ENCODE measurements around the gene MAP3K2. TPM values are rescaled to one million over a fixed set of nuclear protein-coding genes. Genes with fewer than 3 reads are reported as not detected.
A peak's percentile ranks its signal among the peaks of the same experiment; 100 is the strongest.

Gene MAP3K2
- total RNA-seq, 1 donor from 2014 or later = 62.2 TPM

DNA sequence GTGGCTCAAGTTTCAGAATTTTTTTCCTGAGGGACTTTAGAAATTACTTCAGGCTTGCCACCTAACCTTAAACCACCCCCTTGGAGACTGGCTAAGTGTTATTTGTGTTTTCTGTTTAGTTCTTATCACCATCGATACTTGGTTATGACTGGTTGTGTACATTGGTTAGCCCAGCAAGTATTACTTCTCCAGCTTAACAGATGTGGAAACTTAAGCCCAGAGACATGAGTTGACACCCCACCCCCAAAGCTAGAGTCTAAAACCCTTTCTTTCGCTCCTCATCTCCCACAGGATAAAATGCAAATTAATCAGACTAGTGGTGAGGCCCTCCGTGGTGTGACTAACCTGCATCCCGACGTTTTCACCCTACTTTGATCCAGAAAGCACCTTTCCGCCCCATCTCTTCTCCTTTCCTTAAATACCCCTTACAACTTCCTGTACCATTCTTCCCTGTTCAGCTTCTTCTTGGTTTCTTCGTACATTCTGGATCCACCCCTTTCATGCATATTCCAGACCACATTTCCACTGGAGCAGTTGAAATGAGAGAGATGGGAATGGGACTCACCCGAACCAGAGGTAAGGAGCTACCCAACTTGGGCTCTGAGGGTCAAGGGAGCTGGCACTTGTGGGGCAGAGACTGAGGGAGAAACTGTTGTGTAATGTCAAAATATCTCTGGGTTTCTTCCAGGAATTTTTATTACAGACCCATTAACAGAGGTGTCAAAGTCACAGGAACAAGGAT lies 819 bp upstream of the MAP3K2 start:
- Histone ChIP-seq H2AFZ (ENCODE audit: low read depth, low read length) (peak overlapping the region; percentile 75), H3K4me3 (ENCODE audit: insufficient read depth, low read depth, low read length) (peak overlapping the region; percentile 70), H3K79me2 (ENCODE audit: insufficient read depth, low read length) (peaks cover 36% of the 10 kb centered on the region), H3K27ac (ENCODE audit: low read depth, low read length) (peak overlapping the region; percentile 79), H3K4me2 (ENCODE audit: low read length) (peak overlapping the region; percentile 88), H3K9ac (ENCODE audit: low read length) (peak overlapping the region; percentile 86), H4K20me1 (ENCODE audit: insufficient read depth, low read length) (peaks cover 28% of the 10 kb centered on the region), H3K27me3 (ENCODE audit: insufficient read depth, low read length) (no peaks in the 10 kb centered on the region), H3K4me1 (ENCODE audit: insufficient read depth, low read length) (peaks cover 22% of the 10 kb centered on the region), H3K36me3 (ENCODE audit: insufficient read depth, low read length) (no peaks in the 10 kb centered on the region), H3K9me3 (ENCODE audit: insufficient read depth, low read depth, low read length) (no peaks in the 10 kb centered on the region)
- H3K4me3 Mint-ChIP-seq (ENCODE audit: unreplicated experiment) = peak overlapping the region; percentile 73
- H3K27ac Mint-ChIP-seq (ENCODE audit: unreplicated experiment) = peak overlapping the region; percentile 60
- TF ChIP-seq CTCF (IDR thresholded peaks at IDR 0.05; ENCODE audit: insufficient read depth, low read depth, low read length) = no peak
- TF ChIP-seq EZH2 (IDR thresholded peaks at IDR 0.05; ENCODE audit: insufficient read depth, low read length) = no peak
- H3K4me1 Mint-ChIP-seq (ENCODE audit: low read depth, unreplicated experiment) = peaks cover 49% of the 10 kb centered on the region
- no peaks in the 10 kb centered on the region for H3K9me3 Mint-ChIP-seq (ENCODE audit: unreplicated experiment)
- FAIRE-seq (no peak), DNase-seq (ENCODE audit: low read depth) (no peak)
- peaks cover 1% of the 10 kb centered on the region for H3K36me3 Mint-ChIP-seq (ENCODE audit: low read depth, unreplicated experiment)
- H3K27me3 Mint-ChIP-seq (ENCODE audit: low read depth, unreplicated experiment) = no peaks in the 10 kb centered on the region

DNA sequence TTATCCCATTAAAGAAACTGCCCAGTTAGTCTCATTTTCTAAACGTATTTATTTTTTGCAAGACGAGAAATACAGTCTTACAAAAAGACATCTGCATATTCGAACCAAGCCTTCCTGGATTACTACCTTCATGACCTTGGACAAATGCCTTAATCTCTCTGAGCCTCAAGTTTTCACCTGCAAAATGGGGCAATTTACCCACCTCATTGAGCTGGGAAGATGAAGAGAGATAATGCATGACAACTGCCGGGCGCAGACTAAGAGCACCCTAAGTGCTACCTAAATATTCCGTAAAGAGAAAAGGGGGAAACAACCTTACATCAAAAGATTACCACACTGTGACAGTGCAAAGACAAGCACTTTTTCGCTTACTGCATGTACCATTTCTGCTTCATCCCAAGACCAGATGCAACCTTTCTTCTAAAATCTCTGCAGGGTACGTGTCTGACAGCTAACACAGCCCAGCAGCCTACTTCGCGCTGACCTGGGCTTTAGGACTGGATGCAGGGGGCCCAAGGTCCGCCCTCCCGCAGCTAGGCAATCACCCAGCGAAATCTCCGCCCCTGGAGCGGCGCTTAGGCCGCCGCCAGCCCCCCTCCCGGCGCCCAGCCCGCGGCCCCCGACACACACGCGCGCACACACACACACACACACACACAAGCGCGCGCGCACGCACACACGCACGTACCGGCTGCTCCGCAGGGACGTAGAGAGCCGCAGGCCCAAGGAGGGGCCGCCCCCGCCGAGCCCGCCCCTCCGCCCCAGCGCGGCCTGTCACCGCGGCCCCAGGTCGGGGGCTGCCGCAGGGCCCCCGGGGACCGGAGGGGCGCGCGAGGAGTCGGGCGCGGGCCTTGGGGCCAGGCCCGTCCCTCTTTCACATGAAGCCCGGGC lies 766 bp downstream of the MAP3K2 start:
- Histone ChIP-seq H3K27me3 (ENCODE audit: insufficient read depth, low read length) (no peaks in the 10 kb centered on the region), H3K4me1 (ENCODE audit: insufficient read depth, low read length) (peaks cover 18% of the 10 kb centered on the region), H2AFZ (ENCODE audit: low read depth, low read length) (peak overlapping the region; percentile 72), H3K9me3 (ENCODE audit: insufficient read depth, low read depth, low read length) (no peaks in the 10 kb centered on the region), H3K9ac (ENCODE audit: low read length) (peak overlapping the region; percentile 98), H3K27ac (ENCODE audit: low read depth, low read length) (peak overlapping the region; percentile 97), H3K4me2 (ENCODE audit: low read length) (peak overlapping the region; percentile 88), H3K36me3 (ENCODE audit: insufficient read depth, low read length) (no peaks in the 10 kb centered on the region), H3K4me3 (ENCODE audit: insufficient read depth, low read depth, low read length) (peak overlapping the region; percentile 82), H3K79me2 (ENCODE audit: insufficient read depth, low read length) (peaks cover 52% of the 10 kb centered on the region), H4K20me1 (ENCODE audit: insufficient read depth, low read length) (peaks cover 41% of the 10 kb centered on the region)
- Mint-ChIP-seq H3K36me3 (ENCODE audit: low read depth, unreplicated experiment) (peaks cover 1% of the 10 kb centered on the region), H3K4me1 (ENCODE audit: low read depth, unreplicated experiment) (peaks cover 41% of the 10 kb centered on the region), H3K27me3 (ENCODE audit: low read depth, unreplicated experiment) (no peaks in the 10 kb centered on the region), H3K4me3 (ENCODE audit: unreplicated experiment) (peak overlapping the region; percentile 94), H3K9me3 (ENCODE audit: unreplicated experiment) (no peaks in the 10 kb centered on the region), H3K27ac (ENCODE audit: unreplicated experiment) (peak overlapping the region; percentile 12)
- FAIRE-seq (peak; percentile 13), DNase-seq (ENCODE audit: low read depth) (peak; percentile 85)
- no peak for TF ChIP-seq CTCF (IDR thresholded peaks at IDR 0.05; ENCODE audit: insufficient read depth, low read depth, low read length)
- TF ChIP-seq EZH2 (IDR thresholded peaks at IDR 0.05; ENCODE audit: insufficient read depth, low read length) = no peak
